ENCODE measurements around the gene LPCAT4.

The LPCAT4 gene

DNA sequence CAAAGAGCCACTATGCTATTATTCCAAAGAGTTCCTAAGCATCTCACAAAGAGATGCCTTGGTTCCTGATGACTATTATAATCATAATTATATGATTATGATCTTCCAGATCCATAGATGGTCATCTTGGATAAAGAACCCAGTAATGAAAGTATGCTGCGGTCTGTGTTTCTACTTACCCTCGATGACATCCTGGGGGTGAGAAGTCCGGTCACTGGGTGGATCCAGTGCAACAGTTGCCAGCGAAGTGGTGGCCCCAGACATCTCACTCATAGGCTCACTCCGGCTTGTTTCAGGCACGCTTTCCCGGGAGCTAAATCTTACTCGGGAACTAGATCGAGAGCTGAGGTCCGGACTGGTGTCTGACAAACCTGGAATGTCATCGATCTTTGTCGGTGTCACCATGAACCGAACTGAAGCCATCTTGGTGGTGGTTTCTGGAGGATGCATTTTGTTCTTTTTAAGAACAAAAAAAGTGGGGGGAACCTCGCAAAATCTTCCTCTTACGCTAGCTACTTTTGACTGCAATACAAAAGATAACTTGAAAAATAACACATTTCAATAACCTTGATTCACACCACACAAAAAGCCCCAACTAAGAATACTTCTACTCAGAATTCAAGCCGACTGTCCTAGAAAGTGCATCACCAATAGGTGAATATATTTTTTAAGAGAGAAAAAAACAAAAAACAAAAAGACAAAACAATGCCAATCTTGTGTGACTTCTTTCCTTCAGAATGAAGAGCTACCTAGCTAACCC lies 30.6 kb downstream of the LPCAT4 start:
- DNase-seq: no peak

DNA sequence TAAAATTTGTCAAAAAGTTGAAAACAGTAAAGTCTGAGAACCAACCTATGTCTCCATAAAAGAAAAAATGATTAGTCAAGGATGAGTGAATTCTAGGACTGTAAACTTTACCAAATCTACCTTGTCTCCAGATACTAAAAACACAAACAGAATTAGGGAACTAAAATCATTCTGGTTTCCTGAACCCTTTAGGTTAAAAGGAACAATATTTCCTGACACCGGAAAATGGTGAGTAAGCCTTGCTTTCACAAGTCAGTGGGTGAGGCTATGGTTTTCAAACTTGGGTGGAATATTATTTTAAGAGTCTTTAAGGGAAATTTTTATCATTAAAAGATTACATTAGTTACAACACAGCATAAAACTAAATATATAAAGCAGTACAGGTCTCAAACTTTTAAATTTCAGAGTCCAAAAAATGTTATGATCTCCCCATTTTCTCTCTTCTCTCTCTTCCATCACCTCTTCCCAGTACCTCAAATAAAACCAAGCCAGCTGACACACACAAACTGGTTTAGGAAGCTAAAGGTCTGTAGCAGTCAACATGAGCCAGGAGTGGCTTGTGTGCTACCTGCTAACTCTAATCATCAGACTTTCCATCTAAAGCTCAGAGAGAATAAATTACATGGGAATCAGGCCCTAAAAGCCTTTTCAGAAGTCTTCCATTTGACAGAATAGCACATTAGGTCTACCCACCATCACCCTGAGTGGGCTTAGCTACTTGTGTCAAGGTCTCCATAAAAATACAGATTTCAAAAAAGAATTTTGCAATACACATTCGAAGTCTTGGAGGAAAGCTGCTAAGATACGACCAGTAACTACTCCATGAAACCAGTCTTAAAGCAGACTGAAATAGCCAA lies 31.6 kb downstream of the LPCAT4 start:
- DNase-seq: peak; percentile 68 to 73

DNA sequence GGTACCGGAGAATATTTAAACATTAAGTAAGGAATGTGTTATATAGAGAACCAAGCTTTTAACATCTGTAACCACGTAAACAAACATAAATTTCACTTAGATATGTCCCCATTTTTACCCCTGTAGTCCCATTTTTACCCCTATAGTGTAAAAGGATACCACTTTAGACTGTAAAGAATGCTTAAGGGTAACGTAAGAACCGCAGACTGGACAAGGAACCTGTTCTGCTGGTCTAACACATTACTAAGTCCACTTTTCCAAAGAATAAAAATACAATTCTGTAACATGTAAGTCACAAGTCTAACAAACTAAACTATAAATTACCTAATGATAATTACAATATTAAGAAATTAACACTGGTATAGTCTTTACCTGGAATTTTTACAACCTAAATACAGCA lies 32.3 kb downstream of the LPCAT4 start:
- DNase-seq: no peak

- DNase-seq: no peak
Measured at GRCh38 chr15:34332553-34333120, 34.4 kb downstream of the LPCAT4 start.

DNA sequence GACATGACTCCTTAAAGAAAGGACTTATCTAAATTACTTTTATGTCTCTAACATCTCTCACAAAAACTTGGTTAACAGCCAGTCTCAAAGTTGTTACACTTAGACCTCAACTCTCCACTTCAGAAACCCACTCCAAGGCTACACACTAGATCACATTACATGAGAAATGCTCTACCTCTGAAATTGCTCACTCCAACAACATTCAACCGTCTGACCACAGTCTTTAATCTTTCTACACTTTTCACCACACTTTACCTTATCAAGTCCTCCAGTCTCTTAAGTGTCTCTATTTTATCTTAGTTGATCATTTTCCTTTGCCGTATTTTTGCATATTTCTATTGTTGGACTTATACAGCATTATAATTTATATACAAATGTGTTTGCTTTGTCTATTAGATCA lies 35.2 kb downstream of the LPCAT4 start:
- DNase-seq: no peak

DNA sequence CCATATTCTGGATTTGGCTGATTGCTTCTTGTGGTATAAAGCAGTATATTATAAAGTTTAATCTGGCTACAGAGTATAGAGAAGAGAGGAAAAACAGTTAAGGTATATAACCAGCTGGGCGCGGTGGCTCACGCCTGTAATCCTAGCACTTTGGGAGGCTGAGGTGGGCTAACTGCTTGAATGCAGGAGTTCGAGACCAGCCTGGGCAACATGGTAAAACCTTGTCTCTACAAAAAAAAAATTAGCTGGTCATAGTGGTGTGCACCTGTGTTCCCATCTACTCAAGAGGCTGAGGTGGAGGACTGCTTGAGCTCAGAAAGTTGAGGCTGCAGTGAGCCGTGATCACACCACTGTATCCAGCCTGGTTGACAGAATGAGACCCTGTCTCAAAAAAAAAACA lies 36.7 kb downstream of the LPCAT4 start:
- no peak for DNase-seq

DNA sequence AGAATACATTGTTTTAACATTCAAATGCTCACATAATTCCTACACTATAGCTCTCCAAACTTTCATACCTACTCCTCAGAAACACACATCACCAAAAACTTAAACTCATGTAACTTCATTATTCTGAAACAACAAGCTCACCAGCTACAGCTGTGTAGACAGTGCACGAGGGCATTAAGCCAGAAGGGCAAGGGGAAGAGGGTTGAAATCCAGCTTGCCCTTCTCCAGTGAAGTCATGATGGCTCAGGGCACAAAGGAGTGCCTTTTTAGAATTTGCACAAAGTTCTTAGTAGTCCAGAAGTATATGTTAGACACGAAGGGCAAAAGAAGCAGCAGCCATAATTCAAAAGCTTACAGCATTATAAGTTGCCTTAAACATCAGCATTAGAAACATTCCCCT lies 38.0 kb downstream of the LPCAT4 start:
- DNase-seq: no peak

GRCh38 chr15:34327906-34328305 lies 39.1 kb downstream of the LPCAT4 start:
- DNase-seq: no peak

DNA sequence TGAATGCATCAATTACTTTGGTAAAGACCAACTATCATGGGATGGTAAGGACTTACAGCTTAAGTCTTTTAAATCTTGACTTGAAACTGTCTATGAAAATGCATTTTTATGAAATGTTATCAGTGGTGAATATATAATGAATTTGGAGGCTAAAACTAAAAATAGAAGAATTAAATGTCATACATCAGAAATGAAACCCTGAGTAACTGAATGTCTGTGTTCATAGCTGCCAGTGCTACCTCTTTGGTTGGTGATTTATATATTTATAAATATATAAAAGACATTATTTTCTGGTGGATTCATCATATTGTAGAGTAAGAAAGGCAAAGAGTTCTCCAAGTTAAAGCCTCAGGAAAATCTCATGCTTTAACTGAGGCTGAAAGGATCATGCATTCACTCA lies 41.6 kb downstream of the LPCAT4 start:
- no peak for DNase-seq

DNA sequence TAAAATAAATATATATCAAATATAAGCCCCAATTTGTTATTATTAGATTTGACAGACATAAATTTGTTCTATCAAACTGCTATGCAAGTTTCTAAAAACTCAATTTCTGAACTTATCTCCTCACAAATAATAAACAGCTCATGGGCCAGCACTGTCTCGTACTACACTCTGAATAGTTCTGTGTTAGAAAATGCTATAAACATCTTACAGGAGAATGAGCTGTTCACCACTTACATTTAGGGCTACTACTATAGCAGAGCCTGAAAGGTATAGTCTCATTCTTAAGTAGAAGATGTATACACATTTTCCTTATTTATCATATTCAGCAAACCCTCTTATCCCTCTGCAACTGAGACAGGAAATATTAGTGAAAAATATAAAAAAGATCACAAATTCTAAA lies 42.1 kb downstream of the LPCAT4 start:
- DNase-seq: no peak

DNA sequence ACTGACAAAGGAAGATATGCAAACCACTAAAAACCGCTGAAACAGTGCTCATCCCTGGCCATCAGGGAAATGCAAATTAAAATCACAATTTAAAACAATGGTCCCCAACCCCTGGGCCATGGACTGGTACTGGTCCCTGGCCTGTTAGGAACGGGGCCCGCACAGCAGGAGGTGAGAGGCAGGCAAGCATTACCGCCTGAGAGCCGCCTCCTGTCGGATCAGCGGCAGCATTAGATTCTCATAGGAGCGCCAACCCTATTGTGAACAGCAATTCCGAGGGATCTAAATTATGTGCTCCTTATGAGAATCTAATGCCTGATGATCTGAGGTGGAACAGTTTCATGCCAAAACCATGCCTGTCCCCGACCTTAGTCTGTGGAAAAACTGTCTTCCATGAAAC lies 43.8 kb downstream of the LPCAT4 start:
- no peak for DNase-seq

DNA sequence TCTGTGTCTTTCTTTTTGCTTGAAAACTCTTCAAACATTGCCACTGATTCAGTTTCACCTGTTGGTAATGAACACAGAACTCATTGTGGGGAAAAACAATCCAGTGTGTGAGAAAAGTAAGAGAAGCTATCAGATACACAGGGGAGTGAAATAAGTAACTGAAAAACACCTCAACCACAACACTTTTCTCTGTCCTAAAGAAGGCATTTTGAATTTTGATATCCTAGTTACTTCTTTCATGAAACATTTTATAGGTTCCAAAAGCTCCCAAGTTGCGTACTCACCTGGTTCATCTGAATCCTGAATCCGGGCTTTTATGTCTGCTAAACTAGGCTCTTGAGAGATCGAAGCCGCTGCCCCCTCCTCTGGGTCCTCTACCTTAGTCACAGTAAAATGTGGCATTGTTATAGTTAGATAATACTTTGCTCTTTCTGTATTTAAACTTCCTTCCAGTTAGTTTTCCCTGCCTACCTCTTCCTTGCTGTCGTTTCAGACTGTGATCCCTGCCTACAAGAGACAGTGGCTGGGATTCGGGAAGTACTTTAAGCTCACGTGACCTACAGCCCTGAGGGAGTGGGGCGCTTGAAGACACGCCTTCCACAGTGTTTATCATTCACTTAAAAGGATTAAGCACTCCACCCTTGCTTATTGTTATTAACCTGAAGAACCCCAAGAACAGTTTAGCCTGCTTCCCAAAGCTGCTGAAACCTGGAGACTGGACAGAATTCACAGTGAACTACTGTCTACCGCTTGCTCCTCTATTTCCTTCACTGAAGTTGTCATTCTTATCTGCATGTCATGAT lies 48.5 kb downstream of the LPCAT4 start:
- peak; percentile 39 to 41 for DNase-seq

- no peak for DNase-seq
Measured at GRCh38 chr15:34314491-34315490, 52.2 kb downstream of the LPCAT4 start.

DNA sequence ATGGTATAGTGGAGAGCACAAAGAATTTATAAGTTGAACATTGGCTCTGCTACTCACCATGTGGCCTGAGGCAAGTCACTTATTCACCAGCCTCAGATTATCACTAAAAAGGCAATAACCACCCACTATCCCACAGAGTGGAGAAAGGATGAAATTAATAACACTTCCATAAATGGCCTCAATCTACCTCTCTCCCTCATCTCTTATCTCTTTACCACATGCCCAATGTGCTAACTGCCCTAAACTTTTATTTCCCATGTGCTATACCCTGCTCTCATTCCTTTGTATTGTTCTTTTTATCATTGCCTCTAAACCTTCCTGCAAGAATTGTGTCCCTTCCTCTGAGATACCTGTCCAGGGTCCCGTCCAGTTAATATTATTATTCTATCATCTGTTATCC lies 55.4 kb downstream of the LPCAT4 start:
- no peak for DNase-seq
